Mucosa of rectum (tissue), 2 donors: ENCODE results near the gene CFAP74.
"Not testable (repeated sequence)": the region's sequence is repeated elsewhere in the genome, so short reads cannot be mapped to it uniquely, and the experiment has no call there.

ENCODE experiments used
- H3K27ac ChIP-seq, 2 donors: one replicate each; pipeline ENCODE4 v1.7.0; 2013; ENCODE audit warnings: inconsistent platforms in 2 of 2, low read depth in 2 of 2, low read length in 2 of 2
- H3K27me3 ChIP-seq, 2 donors: one replicate each; pipeline ENCODE4 v1.7.0; 2013; ENCODE audit warnings: low read length in 2 of 2; ENCODE audit not compliant: control insufficient read depth in 2 of 2, insufficient read depth in 2 of 2
- H3K36me3 ChIP-seq, 2 donors: one replicate each; pipeline ENCODE4 v1.7.0; 2013; ENCODE audit warnings: low read length in 2 of 2; ENCODE audit not compliant: control insufficient read depth in 2 of 2, insufficient read depth in 2 of 2
- H3K4me1 ChIP-seq, 2 donors: one replicate each; pipeline ENCODE4 v1.7.0; 2013; ENCODE audit warnings: low read length in 2 of 2, mild to moderate bottlenecking in 1 of 2; ENCODE audit not compliant: control insufficient read depth in 2 of 2, insufficient read depth in 2 of 2
- H3K4me3 ChIP-seq, 2 donors: one replicate each; pipeline ENCODE4 v1.7.0; 2013; ENCODE audit warnings: low read length in 2 of 2
- H3K9ac ChIP-seq, 2 donors: one replicate each; pipeline ENCODE4 v1.7.0; 2013; ENCODE audit warnings: low read length in 2 of 2, low read depth in 1 of 2, mild to moderate bottlenecking in 1 of 2
- H3K9me3 ChIP-seq, 2 donors: one replicate each; pipeline ENCODE4 v1.7.0; 2013; ENCODE audit warnings: low read length in 2 of 2; ENCODE audit not compliant: control insufficient read depth in 2 of 2
- donor health status: healthy.
- donor health status: Normal muscosa, but diverticular disease.

CFAP74 gene

GRCh38 chr1:1941211-1941841 is 62.3 kb downstream of the CFAP74 start:
- no peaks in the 10 kb centered on the region for H3K9me3 ChIP-seq
- H3K36me3 ChIP-seq = no peaks in the 10 kb centered on the region
- no peak overlapping the region for H3K27ac ChIP-seq
- no peak overlapping the region for H3K9ac ChIP-seq
- peaks cover 0 to 5% of the 10 kb centered on the region in 2 donors for H3K27me3 ChIP-seq
- no peak overlapping the region for H3K4me3 ChIP-seq
- H3K4me1 ChIP-seq = peaks cover 4 to 18% of the 10 kb centered on the region in 2 donors

- no peak overlapping the region for H3K27ac ChIP-seq
- no peak overlapping the region for H3K4me3 ChIP-seq
- peaks cover 0 to 5% of the 10 kb centered on the region in 2 donors for H3K27me3 ChIP-seq
- peaks cover 4 to 18% of the 10 kb centered on the region in 2 donors for H3K4me1 ChIP-seq
- no peaks in the 10 kb centered on the region for H3K36me3 ChIP-seq
- H3K9me3 ChIP-seq = no peaks in the 10 kb centered on the region
- H3K9ac ChIP-seq = no peak overlapping the region
These were observed 63.5 kb downstream of the CFAP74 start for GRCh38 chr1:1940123-1940425.

GRCh38 chr1:1939296-1940122 is 64.1 kb downstream of the CFAP74 start:
- Histone ChIP-seq H3K4me3 (no peak overlapping the region), H3K9ac (no peak overlapping the region), H3K27ac (no peak overlapping the region), H3K36me3 (no peaks in the 10 kb centered on the region), H3K4me1 (peaks cover 4 to 18% of the 10 kb centered on the region in 2 donors), H3K9me3 (no peaks in the 10 kb centered on the region), H3K27me3 (peaks cover 0 to 5% of the 10 kb centered on the region in 2 donors)

GRCh38 chr1:1938613-1939295 is 64.8 kb downstream of the CFAP74 start:
- Histone ChIP-seq H3K27me3 (peaks cover 0 to 5% of the 10 kb centered on the region in 2 donors), H3K4me3 (no peak overlapping the region), H3K27ac (no peak overlapping the region), H3K9ac (no peak overlapping the region), H3K4me1 (peaks cover 4 to 13% of the 10 kb centered on the region in 2 donors), H3K36me3 (no peaks in the 10 kb centered on the region), H3K9me3 (no peaks in the 10 kb centered on the region)

- Histone ChIP-seq H3K36me3 (no peaks in the 10 kb centered on the region), H3K27me3 (peaks cover 0 to 5% of the 10 kb centered on the region in 2 donors), H3K4me3 (no peak overlapping the region), H3K27ac (no peak overlapping the region), H3K9ac (no peak overlapping the region), H3K4me1 (peaks cover 4 to 8% of the 10 kb centered on the region in 2 donors), H3K9me3 (no peaks in the 10 kb centered on the region)
These were observed 65.4 kb downstream of the CFAP74 start for GRCh38 chr1:1938276-1938573.

GRCh38 chr1:1937549-1938275 is 65.9 kb downstream of the CFAP74 start:
- Histone ChIP-seq H3K9me3 (no peaks in the 10 kb centered on the region), H3K27ac (no peak overlapping the region), H3K9ac (no peak overlapping the region), H3K4me3 (no peak overlapping the region), H3K36me3 (no peaks in the 10 kb centered on the region), H3K4me1 (peaks cover 2 to 4% of the 10 kb centered on the region in 2 donors), H3K27me3 (peaks cover 0 to 5% of the 10 kb centered on the region in 2 donors)

- H3K4me3 ChIP-seq = no peak overlapping the region
- H3K9me3 ChIP-seq = no peaks in the 10 kb centered on the region
- no peak overlapping the region for H3K9ac ChIP-seq
- no peak overlapping the region for H3K27ac ChIP-seq
- H3K36me3 ChIP-seq = no peaks in the 10 kb centered on the region
- no peaks in the 10 kb centered on the region for H3K4me1 ChIP-seq
- peaks cover 0 to 4% of the 10 kb centered on the region in 2 donors for H3K27me3 ChIP-seq
These were observed 66.5 kb downstream of the CFAP74 start for GRCh38 chr1:1937061-1937460.

GRCh38 chr1:1934848-1935247 is 68.7 kb downstream of the CFAP74 start:
- not testable (repeated sequence) for H3K27ac ChIP-seq, H3K9me3 ChIP-seq, H3K4me1 ChIP-seq, H3K9ac ChIP-seq, H3K4me3 ChIP-seq, H3K27me3 ChIP-seq, H3K36me3 ChIP-seq

- Histone ChIP-seq H3K27ac (no peak overlapping the region), H3K27me3 (no peaks in the 10 kb centered on the region), H3K4me3 (no peak overlapping the region), H3K4me1 (no peaks in the 10 kb centered on the region), H3K9me3 (no peaks in the 10 kb centered on the region), H3K9ac (no peak overlapping the region), H3K36me3 (no peaks in the 10 kb centered on the region)
These were observed 73.7 kb downstream of the CFAP74 start for GRCh38 chr1:1929639-1930545.
